SK-N-MC (cell line): ENCODE data around the gene TRHDE.

Experiments used
- EZH2 ChIP-seq: fragments of 200-600 bp; sonication (generic); IDR thresholded peaks from one replicate; pipeline ENCODE4 v1.6.1; 2017; ENCODE audit warnings: antibody characterized with exemption
- FOXP2 ChIP-seq: optimal IDR thresholded peaks from 2 replicates; pipeline ENCODE3; 2011; ENCODE audit warnings: mild to moderate bottlenecking, moderate library complexity; ENCODE audit not compliant: insufficient read depth; ENCODE audit errors: extremely low read length, control extremely low read depth
- POLR2AphosphoS5 ChIP-seq: IDR thresholded peaks from 2 replicates; pipeline ENCODE4 v1.6.1; 2012; ENCODE audit warnings: mild to moderate bottlenecking, low read depth, low read length, borderline replicate concordance

DNA sequence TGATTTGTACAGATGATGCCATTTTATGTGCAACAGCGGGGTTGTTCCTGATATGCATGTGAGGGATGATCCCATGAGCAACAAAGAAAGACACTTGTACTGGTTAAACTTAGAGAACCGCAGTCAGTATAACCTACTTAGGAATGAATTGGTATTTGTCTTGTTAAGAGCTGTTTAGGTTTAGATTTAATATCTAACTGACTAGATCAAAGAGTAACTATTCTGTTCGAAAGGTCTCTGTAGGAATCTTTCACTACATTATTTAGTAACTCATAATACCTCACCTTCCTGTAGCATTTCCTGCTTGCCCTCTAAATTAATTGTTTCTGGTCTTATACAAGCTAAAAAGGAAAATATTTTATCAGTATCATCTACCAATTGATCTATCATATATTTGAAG, 350.4 kb downstream of the TRHDE start:
- TF ChIP-seq POLR2AphosphoS5 (no peak), EZH2 (no peak), FOXP2 (no peak)
